Esophagus muscularis mucosa (tissue), 4 donors: ENCODE measurements around the gene DUS1L.

Experiments
- CTCF ChIP-seq, 3 experiments: fragments of 200-600 bp in 2 of 3; fragments of 450-650 bp in 1 of 3; sonication (generic) in 2 of 3; IDR thresholded peaks; one replicate each; pipeline ENCODE4 v1.5.1; 2017 to 2019; ENCODE audit warnings: antibody characterized with exemption in 3 of 3, mild to moderate bottlenecking in 2 of 3, moderate library complexity in 1 of 3
- EP300 ChIP-seq: sonication (generic); formaldehyde crosslinking; IDR thresholded peaks from one replicate; pipeline ENCODE4 v1.6.1; 2017; ENCODE audit warnings: antibody characterized with exemption
- POLR2A ChIP-seq: fragments of 450-650 bp; IDR thresholded peaks from one replicate; pipeline ENCODE4 v1.6.1; 2017; ENCODE audit warnings: antibody characterized with exemption, moderate library complexity, mild to moderate bottlenecking, low read depth
- POLR2AphosphoS5 ChIP-seq, 2 donors: sonication (generic); formaldehyde crosslinking; IDR thresholded peaks; one replicate each; pipeline ENCODE4 v1.6.1; 2017; ENCODE audit warnings: antibody characterized with exemption in 2 of 2

- TF ChIP-seq CTCF (IDR thresholded peaks at IDR 0.05) (no peak), POLR2A (no peak), EP300 (no peak), POLR2AphosphoS5 (IDR thresholded peaks at IDR 0.05) (no peak)
Measured at GRCh38 chr17:82108496-82108945, 42.9 kb upstream of the DUS1L start.
